ENCODE measurements around the gene SPAG8.

SPAG8 gene

DNA sequence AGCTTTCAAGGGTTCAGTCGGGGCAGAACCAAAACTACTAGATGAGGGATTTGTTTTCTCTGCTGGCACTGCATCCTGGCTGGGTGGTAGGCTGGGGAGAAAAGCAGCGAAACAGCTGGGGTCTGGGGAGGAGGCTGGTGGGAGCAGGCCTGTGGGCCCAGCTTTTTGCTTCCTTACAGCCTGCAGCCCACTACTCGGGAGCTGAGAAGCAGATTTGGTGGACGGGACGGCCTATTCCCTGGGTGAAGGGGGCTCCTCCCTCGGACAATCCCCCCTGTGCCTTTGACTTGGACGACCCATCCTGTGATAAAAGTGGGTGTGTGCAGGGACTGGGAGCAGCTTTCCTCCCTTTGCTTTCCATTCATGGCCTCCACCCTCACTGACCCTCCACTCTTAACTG is 11.5 kb downstream of the SPAG8 start:
- ChIA-PET POLR2A (no interaction called here), CTCF (no interaction called here)
- no peak for DNase-seq (ENCODE audit: extremely low spot score)
- TF ChIP-seq ZNF384 (IDR thresholded peaks at IDR 0.05) (no peak), L3MBTL2 (conservative IDR thresholded peaks at IDR 0.05) (no peak), NFRKB (IDR thresholded peaks at IDR 0.05) (no peak), ELF4 (IDR thresholded peaks at IDR 0.05) (no peak), LEF1 (IDR thresholded peaks at IDR 0.05; ENCODE audit: borderline replicate concordance) (no peak), FOXA1 (IDR thresholded peaks at IDR 0.05) (no peak), HDGF (IDR thresholded peaks at IDR 0.05; ENCODE audit: borderline replicate concordance) (no peak), FOXK2 (IDR thresholded peaks at IDR 0.05) (no peak), CTBP1 (IDR thresholded peaks at IDR 0.05; ENCODE audit: borderline replicate concordance) (no peak), SP1 (IDR thresholded peaks at IDR 0.05) (no peak)

DNA sequence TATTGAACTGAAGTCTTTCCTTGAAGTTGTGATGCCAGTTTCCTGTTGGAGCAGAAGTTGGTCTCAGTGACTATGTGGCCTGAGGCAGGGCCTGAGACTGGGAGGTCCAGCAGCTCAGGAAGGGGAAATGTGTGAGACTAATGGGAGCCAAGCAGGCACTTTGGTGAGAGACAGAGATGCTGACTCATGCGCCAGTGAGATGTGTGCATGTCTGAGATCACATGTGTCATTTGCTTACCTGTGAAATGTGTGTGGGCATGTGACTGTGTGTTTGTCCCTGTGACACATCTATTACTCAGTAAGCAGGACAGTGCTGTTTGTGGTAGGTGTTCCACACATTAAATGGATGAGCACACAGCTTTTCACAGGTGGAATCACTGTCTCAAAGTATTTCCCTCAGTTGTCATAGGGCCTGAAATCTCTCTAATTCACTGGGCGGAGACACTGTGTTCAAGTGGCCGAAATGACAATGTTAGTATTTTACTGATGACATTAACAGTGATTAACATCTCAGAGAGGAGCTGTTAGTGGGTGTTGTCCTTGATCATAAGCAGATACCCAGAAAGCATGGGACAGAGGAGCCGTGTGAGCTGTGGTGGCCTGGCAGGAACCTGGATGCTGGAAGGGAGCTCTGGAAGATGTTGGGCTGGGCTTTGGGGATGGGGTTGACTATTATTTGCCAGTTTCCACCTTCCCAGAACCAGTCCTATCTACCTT is 13.2 kb downstream of the SPAG8 start:
- POLR2A ChIA-PET: no interaction called here
- DNase-seq (ENCODE audit: extremely low spot score): no peak
- CTCF ChIA-PET: interaction anchor here (0.6 kb wide), 1 partner anchor 40 kb away, joined by 3 read pairs; no protein-coding TSS in a partner anchor

DNA sequence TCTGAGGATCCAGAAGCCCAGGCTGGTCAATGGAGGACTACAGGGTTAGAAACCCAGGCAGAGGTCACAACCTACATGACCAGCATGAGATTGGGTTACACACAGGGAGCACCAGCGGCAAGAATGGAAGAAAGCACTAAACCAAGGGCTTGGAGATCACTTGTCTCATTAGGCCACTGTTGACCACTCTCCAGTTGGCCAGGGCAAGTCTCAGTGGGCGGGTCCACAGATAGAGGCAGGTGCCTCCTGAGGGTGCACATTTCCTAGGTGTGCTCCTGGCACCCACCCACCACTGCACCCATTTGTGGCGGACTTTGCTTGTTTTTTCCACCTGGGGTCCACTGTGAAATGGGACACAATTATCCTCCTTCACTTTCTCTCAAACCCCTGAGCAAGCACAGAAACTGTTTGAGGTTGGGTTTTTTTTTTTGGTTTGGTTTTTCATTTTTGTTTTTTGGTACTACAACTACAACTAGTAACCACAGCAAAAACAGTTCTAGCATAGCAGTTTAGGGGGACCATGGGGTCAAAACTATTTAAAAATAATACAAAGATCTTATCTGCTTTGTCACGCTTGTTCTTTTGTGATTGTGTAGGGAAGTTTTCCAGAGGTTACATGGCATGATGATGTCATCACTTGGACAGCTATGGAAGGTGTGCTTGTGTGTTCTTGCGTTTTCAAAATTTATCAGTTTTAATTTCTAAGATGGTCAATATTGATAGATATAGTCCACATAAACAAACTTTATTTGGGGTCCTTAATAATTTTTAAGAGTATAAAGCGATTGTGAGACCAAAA is 14.6 kb downstream of the SPAG8 start:
- ChIA-PET POLR2A (interaction anchor here (1.1 kb wide), 1 partner anchor 17 kb away, joined by 4 read pairs; the partner anchor contains the start of gene HINT2), CTCF (no interaction called here)
- DNase-seq (ENCODE audit: extremely low spot score): no peak
- TF ChIP-seq SP1 (IDR thresholded peaks at IDR 0.05): no peak
- no peak for TF ChIP-seq NFRKB (IDR thresholded peaks at IDR 0.05)
- no peak for TF ChIP-seq CTBP1 (IDR thresholded peaks at IDR 0.05; ENCODE audit: borderline replicate concordance)
- TF ChIP-seq ELF4 (IDR thresholded peaks at IDR 0.05): no peak
- no peak for TF ChIP-seq BHLHE40 (IDR thresholded peaks at IDR 0.05; ENCODE audit: borderline replicate concordance)

More for the DNA sequence above, 13.2 kb downstream of the SPAG8 start:
- TF ChIP-seq, protein P1, sequence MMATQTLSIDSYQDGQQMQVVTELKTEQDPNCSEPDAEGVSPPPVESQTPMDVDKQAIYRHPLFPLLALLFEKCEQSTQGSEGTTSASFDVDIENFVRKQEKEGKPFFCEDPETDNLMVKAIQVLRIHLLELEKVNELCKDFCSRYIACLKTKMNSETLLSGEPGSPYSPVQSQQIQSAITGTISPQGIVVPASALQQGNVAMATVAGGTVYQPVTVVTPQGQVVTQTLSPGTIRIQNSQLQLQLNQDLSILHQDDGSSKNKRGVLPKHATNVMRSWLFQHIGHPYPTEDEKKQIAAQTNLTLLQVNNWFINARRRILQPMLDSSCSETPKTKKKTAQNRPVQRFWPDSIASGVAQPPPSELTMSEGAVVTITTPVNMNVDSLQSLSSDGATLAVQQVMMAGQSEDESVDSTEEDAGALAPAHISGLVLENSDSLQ (IDR thresholded peaks at IDR 0.05): no peak
- no peak for TF ChIP-seq SP1 (IDR thresholded peaks at IDR 0.05)
- no peak for TF ChIP-seq L3MBTL2 (conservative IDR thresholded peaks at IDR 0.05)
- TF ChIP-seq ARNT (IDR thresholded peaks at IDR 0.05): no peak
- TF ChIP-seq ELF4 (IDR thresholded peaks at IDR 0.05): no peak
- no peak for TF ChIP-seq FOXK2 (IDR thresholded peaks at IDR 0.05)
- no peak for TF ChIP-seq CTBP1 (IDR thresholded peaks at IDR 0.05; ENCODE audit: borderline replicate concordance)
- no peak for TF ChIP-seq ZNF384 (IDR thresholded peaks at IDR 0.05)
- TF ChIP-seq FOXM1 (IDR thresholded peaks at IDR 0.05; ENCODE audit: borderline replicate concordance): no peak
- TF ChIP-seq BHLHE40 (IDR thresholded peaks at IDR 0.05; ENCODE audit: borderline replicate concordance): no peak
- no peak for TF ChIP-seq HDGF (IDR thresholded peaks at IDR 0.05; ENCODE audit: borderline replicate concordance)
- no peak for TF ChIP-seq FOXA1 (IDR thresholded peaks at IDR 0.05)

DNA sequence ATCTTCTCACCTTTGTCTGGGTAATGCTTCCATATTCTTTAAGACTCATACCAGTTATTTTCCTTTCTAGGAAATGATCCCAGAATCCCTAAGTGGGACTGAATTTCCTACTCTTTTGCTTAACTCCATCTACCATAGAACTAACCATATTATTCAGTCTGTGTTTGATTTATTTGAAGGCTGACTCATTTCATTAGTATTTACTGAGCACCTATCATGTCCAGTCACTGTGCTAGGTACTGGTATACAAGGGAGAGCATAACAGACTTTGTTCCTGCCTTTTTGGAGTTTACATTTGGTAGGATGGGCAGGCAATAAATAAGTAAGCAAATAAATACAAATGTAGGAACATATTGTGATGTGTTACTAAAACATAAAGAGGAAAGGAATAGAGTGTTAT is 16.4 kb downstream of the SPAG8 start:
- CTCF ChIA-PET: no interaction called here
- TF ChIP-seq ELF4 (IDR thresholded peaks at IDR 0.05) (no peak), FOXA1 (IDR thresholded peaks at IDR 0.05) (no peak), BHLHE40 (IDR thresholded peaks at IDR 0.05; ENCODE audit: borderline replicate concordance) (no peak), FOXM1 (IDR thresholded peaks at IDR 0.05; ENCODE audit: borderline replicate concordance) (no peak), SUZ12 (IDR thresholded peaks at IDR 0.05) (no peak), CTBP1 (IDR thresholded peaks at IDR 0.05; ENCODE audit: borderline replicate concordance) (no peak), ZNF384 (IDR thresholded peaks at IDR 0.05) (no peak), FOXK2 (IDR thresholded peaks at IDR 0.05) (no peak), HDGF (IDR thresholded peaks at IDR 0.05; ENCODE audit: borderline replicate concordance) (no peak), TARDBP (IDR thresholded peaks at IDR 0.05) (no peak), NFRKB (IDR thresholded peaks at IDR 0.05) (no peak), ARNT (IDR thresholded peaks at IDR 0.05) (no peak), SP1 (IDR thresholded peaks at IDR 0.05) (no peak), L3MBTL2 (conservative IDR thresholded peaks at IDR 0.05) (no peak), LEF1 (IDR thresholded peaks at IDR 0.05; ENCODE audit: borderline replicate concordance) (no peak)
- TF ChIP-seq, protein P1 (IDR thresholded peaks at IDR 0.05): no peak
- no peak for DNase-seq (ENCODE audit: extremely low spot score)
- POLR2A ChIA-PET: no interaction called here

DNA sequence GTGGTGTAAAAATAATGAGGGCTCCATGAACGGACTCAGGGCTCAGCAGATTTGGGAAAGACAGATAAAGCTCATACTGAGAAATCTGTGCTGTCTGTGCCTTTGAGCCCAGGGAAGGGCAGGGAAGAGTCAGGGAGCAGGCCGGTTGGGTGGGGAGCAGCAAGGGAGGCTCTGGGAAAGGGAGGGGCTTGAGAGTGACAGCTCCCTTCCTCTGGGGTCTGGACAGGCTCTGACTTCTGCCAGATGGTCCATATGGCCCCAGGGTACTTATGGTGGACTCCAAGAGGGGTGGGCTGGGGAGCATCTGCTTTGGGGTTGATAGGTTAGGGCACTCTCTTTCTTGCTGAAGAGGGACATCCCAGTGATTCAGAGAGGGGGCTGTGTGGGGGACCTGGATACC is 18.6 kb downstream of the SPAG8 start:
- CTCF ChIA-PET: no interaction called here
- POLR2A ChIA-PET: no interaction called here
- TF ChIP-seq SUZ12 (IDR thresholded peaks at IDR 0.05) (no peak), SP1 (IDR thresholded peaks at IDR 0.05) (no peak), HDGF (IDR thresholded peaks at IDR 0.05; ENCODE audit: borderline replicate concordance) (no peak), FOXM1 (IDR thresholded peaks at IDR 0.05; ENCODE audit: borderline replicate concordance) (no peak), ZNF384 (IDR thresholded peaks at IDR 0.05) (no peak), L3MBTL2 (conservative IDR thresholded peaks at IDR 0.05) (no peak), ELF4 (IDR thresholded peaks at IDR 0.05) (no peak), FOXK2 (IDR thresholded peaks at IDR 0.05) (no peak), FOXA1 (IDR thresholded peaks at IDR 0.05) (no peak), TARDBP (IDR thresholded peaks at IDR 0.05) (no peak), NFRKB (IDR thresholded peaks at IDR 0.05) (no peak)
- TF ChIP-seq, protein P1 (IDR thresholded peaks at IDR 0.05): no peak
- DNase-seq (ENCODE audit: extremely low spot score): no peak

All from HEK293T (cell line).